ENCODE results near the gene REC8.

The REC8 gene

GRCh38 chr14:24150061-24150460 lies 21.8 kb upstream of the REC8 start:
- no peak for TF ChIP-seq CTCF (IDR thresholded peaks at IDR 0.05; ENCODE audit: low read depth, low read length, missing control alignments)
- no peak overlapping the region for H3K4me3 ChIP-seq (ENCODE audit: low read depth, low read length)
- in situ Hi-C loops (cut with HindIII; ENCODE audit: low sequenced_read_pairs): no loop called here
- no peak for DNase-seq (ENCODE audit: low read depth)

- DNase-seq (ENCODE audit: low read depth): no peak
- TF ChIP-seq CTCF (IDR thresholded peaks at IDR 0.05; ENCODE audit: low read depth, low read length, missing control alignments): no peak
- no peak overlapping the region for H3K4me3 ChIP-seq (ENCODE audit: low read depth, low read length)
- in situ Hi-C loops (cut with HindIII; ENCODE audit: low sequenced_read_pairs): no loop called here
These were observed 21.3 kb upstream of the REC8 start for GRCh38 chr14:24150567-24150966.

- no peak for DNase-seq (ENCODE audit: low read depth)
- in situ Hi-C loops (cut with HindIII; ENCODE audit: low sequenced_read_pairs): no loop called here
- TF ChIP-seq CTCF (IDR thresholded peaks at IDR 0.05; ENCODE audit: low read depth, low read length, missing control alignments): no peak
- no peak overlapping the region for H3K4me3 ChIP-seq (ENCODE audit: low read depth, low read length)
These were observed 20.9 kb upstream of the REC8 start for GRCh38 chr14:24150993-24151392.

GRCh38 chr14:24151404-24152080 lies 20.3 kb upstream of the REC8 start:
- DNase-seq (ENCODE audit: low read depth): no peak
- in situ Hi-C loops (cut with HindIII; ENCODE audit: low sequenced_read_pairs): no loop called here
- no peak for TF ChIP-seq CTCF (IDR thresholded peaks at IDR 0.05; ENCODE audit: low read depth, low read length, missing control alignments)
- H3K4me3 ChIP-seq (ENCODE audit: low read depth, low read length): no peak overlapping the region

GRCh38 chr14:24155100-24155499 lies 16.8 kb upstream of the REC8 start:
- DNase-seq (ENCODE audit: low read depth): no peak
- no peak for TF ChIP-seq CTCF (IDR thresholded peaks at IDR 0.05; ENCODE audit: low read depth, low read length, missing control alignments)
- in situ Hi-C loops (cut with HindIII; ENCODE audit: low sequenced_read_pairs): no loop called here
- no peak overlapping the region for H3K4me3 ChIP-seq (ENCODE audit: low read depth, low read length)

GRCh38 chr14:24156840-24157239 lies 15.0 kb upstream of the REC8 start:
- in situ Hi-C loops (cut with HindIII; ENCODE audit: low sequenced_read_pairs): no loop called here
- TF ChIP-seq CTCF (IDR thresholded peaks at IDR 0.05; ENCODE audit: low read depth, low read length, missing control alignments): no peak
- DNase-seq (ENCODE audit: low read depth): no peak
- H3K4me3 ChIP-seq (ENCODE audit: low read depth, low read length): no peak overlapping the region
